ENCODE data around the gene ZNF441.
"Not testable (repeated sequence)": the region's sequence is repeated elsewhere in the genome, so short reads cannot be mapped to it uniquely, and the experiment has no call there.

ZNF441 gene

GRCh38 chr19:11780431-11781020, 13.7 kb downstream of the ZNF441 start:
- DNase-seq (ENCODE audit: low read depth) = no peak

GRCh38 chr19:11781295-11782057, 14.7 kb downstream of the ZNF441 start:
- DNase-seq (ENCODE audit: low read depth) = no peak

- no peak for DNase-seq (ENCODE audit: low read depth)
Measured at GRCh38 chr19:11783767-11784166, 17.0 kb downstream of the ZNF441 start.

- no peak for DNase-seq (ENCODE audit: low read depth)
Measured at GRCh38 chr19:11784356-11784755, 17.6 kb downstream of the ZNF441 start.

- no peak for DNase-seq (ENCODE audit: low read depth)
Measured at GRCh38 chr19:11787536-11787935, 20.7 kb downstream of the ZNF441 start.

- no peak for DNase-seq (ENCODE audit: low read depth)
Measured at GRCh38 chr19:11792942-11793341, 26.1 kb downstream of the ZNF441 start.

GRCh38 chr19:11797491-11797890, 30.7 kb downstream of the ZNF441 start:
- peak; percentile 45 for DNase-seq (ENCODE audit: low read depth)

- no peak for DNase-seq (ENCODE audit: low read depth)
Measured at GRCh38 chr19:11798391-11799330, 31.9 kb downstream of the ZNF441 start, which contains the start of gene ZNF491. Gene ZNF491, plus strand, starts transcription at chr19:11798523. Its CDS starts 7,431 bp downstream, at chr19:11805954.

- DNase-seq (ENCODE audit: low read depth) = no peak
Measured at GRCh38 chr19:11806354-11807098, 39.7 kb downstream of the ZNF441 start.

GRCh38 chr19:11807099-11807380, 40.2 kb downstream of the ZNF441 start:
- DNase-seq (ENCODE audit: low read depth) = no peak

- no peak for DNase-seq (ENCODE audit: low read depth)
Measured at GRCh38 chr19:11813703-11814028, 46.9 kb downstream of the ZNF441 start.

GRCh38 chr19:11814029-11814699, 47.4 kb downstream of the ZNF441 start, which contains the start of gene ZNF440:
Gene ZNF440, plus strand, starts transcription at chr19:11814273. Its CDS starts 175 bp downstream, at chr19:11814448.
- DNase-seq (ENCODE audit: low read depth) = peak; percentile 66

- no peak for DNase-seq (ENCODE audit: low read depth)
Measured at GRCh38 chr19:11814700-11815035, 47.9 kb downstream of the ZNF441 start.

- DNase-seq (ENCODE audit: low read depth) = no peak
Measured at GRCh38 chr19:11821474-11822109, 54.8 kb downstream of the ZNF441 start.

- not testable (repeated sequence) for DNase-seq (ENCODE audit: low read depth)
Measured at GRCh38 chr19:11828957-11829876, 62.4 kb downstream of the ZNF441 start.

GRCh38 chr19:11832253-11832912, 65.6 kb downstream of the ZNF441 start:
- no peak for DNase-seq (ENCODE audit: low read depth)

GRCh38 chr19:11833541-11833940, 66.7 kb downstream of the ZNF441 start:
- DNase-seq (ENCODE audit: low read depth) = no peak
